HK-2 (cell line): ENCODE measurements around the gene ALS2CL.

Experiments used
- DNase-seq: peaks from one replicate; pipeline ENCODE4 v3.0.0-alpha.2; 2018; ENCODE audit not compliant: unreplicated experiment

ALS2CL gene

GRCh38 chr3:46632792-46633191, 60.7 kb downstream of the ALS2CL start:
- no peak for DNase-seq

GRCh38 chr3:46629551-46630517, 63.6 kb downstream of the ALS2CL start:
- DNase-seq: peak; percentile 50

GRCh38 chr3:46628901-46629369, 64.5 kb downstream of the ALS2CL start:
- DNase-seq: no peak

GRCh38 chr3:46627078-46627477, 66.4 kb downstream of the ALS2CL start:
- DNase-seq: no peak

- no peak for DNase-seq
Observed at GRCh38 chr3:46626039-46626438, 67.4 kb downstream of the ALS2CL start.

GRCh38 chr3:46624975-46625490, 68.4 kb downstream of the ALS2CL start:
- DNase-seq: no peak

GRCh38 chr3:46624533-46624932, 68.9 kb downstream of the ALS2CL start:
- no peak for DNase-seq

- DNase-seq: no peak
Observed at GRCh38 chr3:46619845-46620778, 73.4 kb downstream of the ALS2CL start.
